ENCODE data around the gene ARHGAP23. TPM values are rescaled to one million over a fixed set of nuclear protein-coding genes. Genes with fewer than 3 reads are reported as not detected.
"Not testable (repeated sequence)": the region's sequence is repeated elsewhere in the genome, so short reads cannot be mapped to it uniquely, and the experiment has no call there.

The ARHGAP23 gene
- total RNA-seq, 1 donor from 2014 or later: 33.7 TPM

- DNase-seq (ENCODE audit: low read depth in 2 of 2): no peak
These were observed 7.7 kb upstream of the ARHGAP23 start for GRCh38 chr17:38420518-38420917.

- peak in 1 of 2 donors; percentile 61 for DNase-seq (ENCODE audit: low read depth in 2 of 2)
These were observed 7.0 kb upstream of the ARHGAP23 start for GRCh38 chr17:38421171-38421841.

- DNase-seq (ENCODE audit: low read depth in 2 of 2): no peak
These were observed 6.1 kb upstream of the ARHGAP23 start for GRCh38 chr17:38421871-38422827.

GRCh38 chr17:38424297-38424972, 3.8 kb upstream of the ARHGAP23 start:
- no peak for DNase-seq (ENCODE audit: low read depth in 2 of 2)

- peak in 1 of 2 donors; percentile 74 for DNase-seq (ENCODE audit: low read depth in 2 of 2)
These were observed 3.2 kb upstream of the ARHGAP23 start for GRCh38 chr17:38425031-38425430.

- peak; percentile 68 to 92 for DNase-seq (ENCODE audit: low read depth in 2 of 2)
These were observed 2.5 kb upstream of the ARHGAP23 start for GRCh38 chr17:38425744-38426143.

- no peak for DNase-seq (ENCODE audit: low read depth in 2 of 2)
These were observed 1.8 kb upstream of the ARHGAP23 start for GRCh38 chr17:38426441-38426840.

GRCh38 chr17:38427160-38427949, 909 bp upstream of the ARHGAP23 start:
- DNase-seq (ENCODE audit: low read depth in 2 of 2): no peak

- peak; percentile 51 to 66 for DNase-seq (ENCODE audit: low read depth in 2 of 2)
These were observed 543 bp downstream of the ARHGAP23 start for GRCh38 chr17:38428643-38429371.

- no peak for DNase-seq (ENCODE audit: low read depth in 2 of 2)
These were observed 1.3 kb downstream of the ARHGAP23 start for GRCh38 chr17:38429476-38430100.

GRCh38 chr17:38430316-38430715, 2.1 kb downstream of the ARHGAP23 start:
- no peak for DNase-seq (ENCODE audit: low read depth in 2 of 2)

GRCh38 chr17:38430822-38431221, 2.6 kb downstream of the ARHGAP23 start:
- DNase-seq (ENCODE audit: low read depth in 2 of 2): no peak

GRCh38 chr17:38431346-38432145, 3.3 kb downstream of the ARHGAP23 start:
- no peak for DNase-seq (ENCODE audit: low read depth in 2 of 2)

- DNase-seq (ENCODE audit: low read depth in 2 of 2): no peak
These were observed 6.0 kb downstream of the ARHGAP23 start for GRCh38 chr17:38434178-38434665.

- DNase-seq (ENCODE audit: low read depth in 2 of 2): no peak
These were observed 7.5 kb downstream of the ARHGAP23 start for GRCh38 chr17:38435795-38436194.

- DNase-seq (ENCODE audit: low read depth in 2 of 2): no peak
These were observed 8.1 kb downstream of the ARHGAP23 start for GRCh38 chr17:38436386-38436785.

GRCh38 chr17:38437313-38437712, 9.0 kb downstream of the ARHGAP23 start:
- not testable (repeated sequence) for DNase-seq (ENCODE audit: low read depth in 2 of 2)

- peak in 1 of 2 donors; percentile 81 for DNase-seq (ENCODE audit: low read depth in 2 of 2)
These were observed 11.2 kb downstream of the ARHGAP23 start for GRCh38 chr17:38439436-38439835.
